ENCODE data around the gene VDR.

VDR gene

GRCh38 chr12:47808574-47809365 is 96.0 kb downstream of the VDR start:
- peak; percentile 32 for DNase-seq

- DNase-seq = peak; percentile 79
Observed at GRCh38 chr12:47808050-47808449, 96.7 kb downstream of the VDR start.

- no peak for DNase-seq
Observed at GRCh38 chr12:47807338-47807737, 97.5 kb downstream of the VDR start.

- no peak for DNase-seq
Observed at GRCh38 chr12:47805417-47805816, 99.4 kb downstream of the VDR start.

GRCh38 chr12:47804171-47804570 is 100.6 kb downstream of the VDR start:
- DNase-seq = no peak

GRCh38 chr12:47803191-47803875 is 101.5 kb downstream of the VDR start:
- no peak for DNase-seq

- DNase-seq = no peak
Observed at GRCh38 chr12:47802312-47802711, 102.5 kb downstream of the VDR start.

GRCh38 chr12:47801904-47802246 is 102.9 kb downstream of the VDR start:
- DNase-seq = no peak

- DNase-seq = no peak
Observed at GRCh38 chr12:47801170-47801903, 103.5 kb downstream of the VDR start.

- no peak for DNase-seq
Observed at GRCh38 chr12:47800582-47800981, 104.2 kb downstream of the VDR start.

GRCh38 chr12:47799357-47799955 is 105.3 kb downstream of the VDR start:
- no peak for DNase-seq

- no peak for DNase-seq
Observed at GRCh38 chr12:47798382-47798948, 106.3 kb downstream of the VDR start.

- DNase-seq = no peak
Observed at GRCh38 chr12:47797441-47797840, 107.4 kb downstream of the VDR start.

- no peak for DNase-seq
Observed at GRCh38 chr12:47795814-47796411, 108.9 kb downstream of the VDR start.

- DNase-seq = no peak
Observed at GRCh38 chr12:47795121-47795813, 109.5 kb downstream of the VDR start.

- no peak for DNase-seq
Observed at GRCh38 chr12:47794679-47795078, 110.1 kb downstream of the VDR start.

GRCh38 chr12:47793015-47793681 is 111.6 kb downstream of the VDR start:
- no peak for DNase-seq

GRCh38 chr12:47791874-47792273 is 112.9 kb downstream of the VDR start:
- DNase-seq = no peak
